ENCODE data around the gene PRICKLE2.

DNA sequence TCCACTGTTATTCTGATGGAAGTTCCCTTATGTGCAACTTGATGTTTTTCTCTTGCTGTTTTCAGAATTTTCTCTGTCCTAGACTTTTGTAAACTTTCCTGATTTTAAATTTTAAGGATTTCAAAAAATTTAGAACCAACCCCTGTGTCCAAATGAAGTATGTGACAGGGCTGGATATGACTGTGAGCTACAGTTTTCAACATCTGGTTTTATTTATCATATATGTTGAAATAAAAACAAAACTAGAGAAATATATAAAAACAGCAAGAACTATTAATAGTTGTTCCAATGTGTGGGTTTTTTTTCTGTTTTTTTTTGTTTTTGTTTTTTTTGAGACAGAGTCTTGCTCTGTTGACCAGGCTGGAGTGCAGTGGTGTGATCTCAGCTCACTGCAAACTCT lies 154.6 kb downstream of the PRICKLE2 start:
- TF ChIP-seq, protein P1, sequence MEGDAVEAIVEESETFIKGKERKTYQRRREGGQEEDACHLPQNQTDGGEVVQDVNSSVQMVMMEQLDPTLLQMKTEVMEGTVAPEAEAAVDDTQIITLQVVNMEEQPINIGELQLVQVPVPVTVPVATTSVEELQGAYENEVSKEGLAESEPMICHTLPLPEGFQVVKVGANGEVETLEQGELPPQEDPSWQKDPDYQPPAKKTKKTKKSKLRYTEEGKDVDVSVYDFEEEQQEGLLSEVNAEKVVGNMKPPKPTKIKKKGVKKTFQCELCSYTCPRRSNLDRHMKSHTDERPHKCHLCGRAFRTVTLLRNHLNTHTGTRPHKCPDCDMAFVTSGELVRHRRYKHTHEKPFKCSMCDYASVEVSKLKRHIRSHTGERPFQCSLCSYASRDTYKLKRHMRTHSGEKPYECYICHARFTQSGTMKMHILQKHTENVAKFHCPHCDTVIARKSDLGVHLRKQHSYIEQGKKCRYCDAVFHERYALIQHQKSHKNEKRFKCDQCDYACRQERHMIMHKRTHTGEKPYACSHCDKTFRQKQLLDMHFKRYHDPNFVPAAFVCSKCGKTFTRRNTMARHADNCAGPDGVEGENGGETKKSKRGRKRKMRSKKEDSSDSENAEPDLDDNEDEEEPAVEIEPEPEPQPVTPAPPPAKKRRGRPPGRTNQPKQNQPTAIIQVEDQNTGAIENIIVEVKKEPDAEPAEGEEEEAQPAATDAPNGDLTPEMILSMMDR (IDR thresholded peaks at IDR 0.05 in 8 of 11, conservative IDR thresholded peaks at IDR 0.05 in 3 of 11), result no peak
- TF ChIP-seq POLR2A (IDR thresholded peaks at IDR 0.05) (no peak), POLR2AphosphoS5 (IDR thresholded peaks at IDR 0.05) (no peak)

Data from spleen (tissue), 7 donors.